Fibroblast of the aortic adventitia (primary cell): ENCODE measurements around the gene LRRC51. TPM values are rescaled to one million over a fixed set of nuclear protein-coding genes. Genes with fewer than 3 reads are reported as not detected.

Experiments
- DNase-seq: peaks from one replicate; pipeline ENCODE4 v3.0.0-alpha.2; 2010; ENCODE audit warnings: low read depth
- H3K4me3 ChIP-seq: 2 replicates; pipeline ENCODE4 v1.5.1; 2011; ENCODE audit warnings: low read depth, mild to moderate bottlenecking, control low read depth, low read length, moderate library complexity
- CTCF ChIP-seq: IDR thresholded peaks from 2 replicates; pipeline ENCODE4 v1.5.1; 2011; ENCODE audit warnings: mild to moderate bottlenecking, low read length, control low read depth, inconsistent platforms; ENCODE audit not compliant: insufficient read depth
- total RNA-seq: library from RNA; depleted of rRNA; stranded (reverse); fragments of >200 nt; gene quantifications from 2 replicates; pipeline ENCODE4 v1.2.3, GENCODE V29; 2012; ENCODE audit warnings: low replicate concordance

Gene LRRC51
- total RNA-seq, 1 donor = 8.9 TPM

GRCh38 chr11:72072348-72072747 lies 8.3 kb upstream of the LRRC51 start:
- H3K4me3 ChIP-seq = no peak overlapping the region
- peak; percentile 84 for DNase-seq
- TF ChIP-seq CTCF = no peak

- DNase-seq = no peak
- H3K4me3 ChIP-seq = no peak overlapping the region
- no peak for TF ChIP-seq CTCF
Measured at GRCh38 chr11:72075109-72075508, 5.5 kb upstream of the LRRC51 start.

- H3K4me3 ChIP-seq = no peak overlapping the region
- DNase-seq = no peak
- TF ChIP-seq CTCF = no peak
Measured at GRCh38 chr11:72075756-72076155, 4.9 kb upstream of the LRRC51 start.

GRCh38 chr11:72078477-72078876 lies 2.2 kb upstream of the LRRC51 start:
- H3K4me3 ChIP-seq = peak overlapping the region; percentile 80
- no peak for TF ChIP-seq CTCF

GRCh38 chr11:72079819-72080325 lies 778 bp upstream of the LRRC51 start:
- peak overlapping the region; percentile 80 for H3K4me3 ChIP-seq
- DNase-seq = peak; percentile 17
- no peak for TF ChIP-seq CTCF

More at GRCh38 chr11:72078477-72078876, 2.2 kb upstream of the LRRC51 start:
- peak; percentile 37 for DNase-seq

GRCh38 chr11:72081184-72081644 lies 564 bp downstream of the LRRC51 start:
- H3K4me3 ChIP-seq = peak overlapping the region; percentile 82

More at GRCh38 chr11:72081184-72081644, 564 bp downstream of the LRRC51 start:
- TF ChIP-seq CTCF = no peak
- DNase-seq = no peak
